Sigmoid colon (tissue), 7 donors: Measurements from ENCODE around the gene DGCR2. TPM values are rescaled to one million over a fixed set of nuclear protein-coding genes. Genes with fewer than 3 reads are reported as not detected.
"Not testable (repeated sequence)": the region's sequence is repeated elsewhere in the genome, so short reads cannot be mapped to it uniquely, and the experiment has no call there.

Source experiments
- DNase-seq: peaks from one replicate; pipeline ENCODE4 v3.0.0-alpha.2; 2019
- H3K27ac ChIP-seq, 4 donors: fragments of 200-600 bp; sonication (generic); one replicate each; pipeline ENCODE4 v1.5.1; 2016 to 2019; ENCODE audit warnings: mild to moderate bottlenecking in 1 of 4
- H3K27me3 ChIP-seq, 3 donors: fragments of 200-600 bp; sonication (generic); one replicate each; pipeline ENCODE4 v1.5.1; 2019; ENCODE audit warnings: mild to moderate bottlenecking in 1 of 3
- H3K36me3 ChIP-seq, 4 donors: fragments of 200-600 bp; sonication (generic); one replicate each; pipeline ENCODE4 v1.5.1; 2016 to 2019
- H3K4me1 ChIP-seq, 4 donors: fragments of 200-600 bp; sonication (generic); one replicate each; pipeline ENCODE4 v1.5.1; 2017 to 2019
- H3K4me3 ChIP-seq, 4 donors: fragments of 200-600 bp; sonication (generic); one replicate each; pipeline ENCODE4 v1.5.1; 2017 to 2019; ENCODE audit warnings: mild to moderate bottlenecking in 2 of 4, moderate library complexity in 1 of 4
- H3K9me3 ChIP-seq, 4 donors: fragments of 200-600 bp in 3 of 4; sonication (generic) in 3 of 4; one replicate each; pipeline versions ENCODE4 v1.5.1 to v1.6.1; 2013 to 2019
- CTCF ChIP-seq, 4 experiments: fragments of 450-650 bp in 3 of 4; fragments of 200-600 bp in 1 of 4; IDR thresholded peaks; one replicate each; pipeline ENCODE4 v1.5.1; 2016 to 2019; ENCODE audit warnings: antibody characterized with exemption in 4 of 4, mild to moderate bottlenecking in 3 of 4, moderate library complexity in 2 of 4
- EP300 ChIP-seq, 4 donors: sonication (generic); formaldehyde crosslinking; IDR thresholded peaks; one replicate each; pipeline ENCODE4 v1.6.1; 2017; ENCODE audit warnings: antibody characterized with exemption in 4 of 4
- POLR2A ChIP-seq, 2 donors: fragments of 450-650 bp; IDR thresholded peaks; one replicate each; pipeline ENCODE4 v1.6.1; 2016; ENCODE audit warnings: antibody characterized with exemption in 2 of 2, mild to moderate bottlenecking in 2 of 2, moderate library complexity in 2 of 2
- POLR2AphosphoS5 ChIP-seq, 4 donors: sonication (generic); formaldehyde crosslinking; IDR thresholded peaks; one replicate each; pipeline ENCODE4 v1.6.1; 2017; ENCODE audit warnings: antibody characterized with exemption in 4 of 4
- WGBS, 2 donors: extraction: QIAGEN DNeasy Blood & Tissue Kit; methylation state at CpG; one replicate each; pipeline ENCODE4 v1.1.7; 2013; 5-methylcytosine and 5-hydroxymethylcytosine counted together
- intact Hi-C: fragments of 100-400 bp; cut with DNase I; formaldehyde crosslinking; loops from one replicate; pipeline ENCODE4 v1.15.1; 2023
- polyA plus RNA-seq, 3 donors: library from polyadenylated mRNA; stranded (reverse); fragments of 200-250 nt; gene quantifications; one replicate each; pipeline ENCODE4 v1.2.3, GENCODE V29; 2013
- total RNA-seq, 4 donors: library from RNA; depleted of rRNA; stranded (reverse); fragments of >200 nt; gene quantifications; one replicate each; pipeline ENCODE4 v1.1.0, GENCODE V29; 2016
- donor health status: healthy with polysubstance abuse.
- donor health status: Bipolar disorder and iron deficiency.
- donor health status: healthy.

Gene DGCR2
- total and polyA plus RNA-seq, 7 donors = 7.2 to 68.7 (median 31.5) TPM

- intact Hi-C loops = no loop called here
- H3K27me3 ChIP-seq = peaks cover 0 to 55% (median 5%) of the 10 kb centered on the region in 3 donors
- H3K27ac ChIP-seq = no peak overlapping the region
Measured at GRCh38 chr22:19001204-19001603, 121.0 kb downstream of the DGCR2 start.

GRCh38 chr22:19000106-19000505 lies 122.1 kb downstream of the DGCR2 start:
- H3K4me1 ChIP-seq, DNase-seq, H3K4me3 ChIP-seq, H3K27ac ChIP-seq, intact Hi-C loops, H3K9me3 ChIP-seq, H3K36me3 ChIP-seq: not testable (repeated sequence)
- 93 to 95% methylated on average over 2 of the region's 2 CpGs for WGBS, 2 donors
- peaks cover 0 to 53% (median 5%) of the 10 kb centered on the region in 3 donors for H3K27me3 ChIP-seq

More at GRCh38 chr22:19001204-19001603, 121.0 kb downstream of the DGCR2 start:
- Histone ChIP-seq H3K4me3 (no peak overlapping the region), H3K9me3 (no peaks in the 10 kb centered on the region), H3K36me3 (no peaks in the 10 kb centered on the region), H3K4me1 (no peaks in the 10 kb centered on the region)
- TF ChIP-seq EP300 (IDR thresholded peaks at IDR 0.05) (no peak), CTCF (IDR thresholded peaks at IDR 0.05) (no peak), POLR2A (IDR thresholded peaks at IDR 0.05) (no peak), POLR2AphosphoS5 (IDR thresholded peaks at IDR 0.05) (no peak)
- no peak for DNase-seq
- 81 to 92% methylated on average over 2 of the region's 2 CpGs for WGBS, 2 donors

- intact Hi-C loops = no loop called here
- TF ChIP-seq EP300 (IDR thresholded peaks at IDR 0.05) (no peak), POLR2AphosphoS5 (IDR thresholded peaks at IDR 0.05) (no peak), POLR2A (IDR thresholded peaks at IDR 0.05) (no peak), CTCF (IDR thresholded peaks at IDR 0.05) (no peak)
- Histone ChIP-seq H3K27me3 (peaks cover 0 to 54% (median 5%) of the 10 kb centered on the region in 3 donors), H3K4me1 (no peaks in the 10 kb centered on the region), H3K9me3 (no peaks in the 10 kb centered on the region), H3K27ac (no peak overlapping the region), H3K36me3 (no peaks in the 10 kb centered on the region), H3K4me3 (no peak overlapping the region)
- DNase-seq = no peak
- WGBS, 2 donors = 73 to 80% methylated on average over 6 of the region's 6 CpGs
Measured at GRCh38 chr22:18999416-18999815, 122.8 kb downstream of the DGCR2 start.

- Histone ChIP-seq H3K4me1 (no peaks in the 10 kb centered on the region), H3K27ac (no peak overlapping the region), H3K4me3 (no peak overlapping the region), H3K9me3 (no peaks in the 10 kb centered on the region), H3K27me3 (peaks cover 0 to 54% (median 5%) of the 10 kb centered on the region in 3 donors), H3K36me3 (no peaks in the 10 kb centered on the region)
- DNase-seq = no peak
- intact Hi-C loops = no loop called here
- WGBS, 2 donors = 32 to 49% methylated on average over 12 of the region's 12 CpGs
- TF ChIP-seq POLR2AphosphoS5 (IDR thresholded peaks at IDR 0.05) (no peak), EP300 (IDR thresholded peaks at IDR 0.05) (no peak), CTCF (IDR thresholded peaks at IDR 0.05) (no peak), POLR2A (IDR thresholded peaks at IDR 0.05) (no peak)
Measured at GRCh38 chr22:18999008-18999407, 123.2 kb downstream of the DGCR2 start.

- DNase-seq = no peak
- Histone ChIP-seq H3K36me3 (no peaks in the 10 kb centered on the region), H3K4me1 (no peaks in the 10 kb centered on the region), H3K27ac (no peak overlapping the region), H3K4me3 (no peak overlapping the region), H3K9me3 (no peaks in the 10 kb centered on the region), H3K27me3 (peaks cover 0 to 59% (median 5%) of the 10 kb centered on the region in 3 donors)
- TF ChIP-seq CTCF (IDR thresholded peaks at IDR 0.05) (no peak), EP300 (IDR thresholded peaks at IDR 0.05) (no peak), POLR2A (IDR thresholded peaks at IDR 0.05) (no peak), POLR2AphosphoS5 (IDR thresholded peaks at IDR 0.05) (no peak)
- 29 to 41% methylated on average over 22 of the region's 22 CpGs for WGBS, 2 donors
- intact Hi-C loops = no loop called here
Measured at GRCh38 chr22:18997925-18998315, 124.3 kb downstream of the DGCR2 start.
